ENCODE results near the gene TMX4.

TMX4 gene

DNA sequence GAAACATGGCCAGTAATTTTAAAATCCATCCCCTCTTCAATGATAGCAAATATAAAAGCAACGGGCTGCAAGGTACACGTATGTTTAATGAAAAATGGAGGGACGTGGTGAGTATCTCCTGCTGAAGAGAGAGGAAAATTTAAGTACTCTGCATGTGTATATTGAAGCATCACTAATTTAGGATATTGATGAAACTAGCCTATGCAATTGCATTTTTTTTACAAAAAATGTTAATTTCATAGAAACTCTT, 362 bp upstream of the TMX4 start:
- no peak for DNase-seq (ENCODE audit: low read depth, low spot score)

DNA sequence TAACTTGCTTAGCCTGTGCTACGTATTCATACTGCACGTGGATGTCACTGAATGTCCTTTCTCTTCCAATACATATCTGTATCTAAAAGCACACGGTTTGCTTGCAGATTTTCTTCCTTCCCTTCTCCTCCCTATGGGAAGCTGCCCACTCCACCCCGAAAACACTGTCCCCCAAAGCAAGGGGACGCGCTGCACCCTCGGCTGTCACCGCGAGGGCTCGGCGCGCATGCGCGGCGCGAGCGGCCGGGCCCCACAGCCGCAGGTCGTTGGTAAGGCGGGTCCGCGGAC, 659 bp downstream of the TMX4 start:
- peak; percentile 84 for DNase-seq (ENCODE audit: low read depth, low spot score)

GRCh38 chr20:8012724-8013123, 6.8 kb downstream of the TMX4 start:
- peak; percentile 10 for DNase-seq (ENCODE audit: low read depth, low spot score)

- DNase-seq (ENCODE audit: low read depth, low spot score): no peak
These were observed 10.8 kb downstream of the TMX4 start for GRCh38 chr20:8008733-8009132.

GRCh38 chr20:8007490-8007889, 12.1 kb downstream of the TMX4 start:
- no peak for DNase-seq (ENCODE audit: low read depth, low spot score)

DNA sequence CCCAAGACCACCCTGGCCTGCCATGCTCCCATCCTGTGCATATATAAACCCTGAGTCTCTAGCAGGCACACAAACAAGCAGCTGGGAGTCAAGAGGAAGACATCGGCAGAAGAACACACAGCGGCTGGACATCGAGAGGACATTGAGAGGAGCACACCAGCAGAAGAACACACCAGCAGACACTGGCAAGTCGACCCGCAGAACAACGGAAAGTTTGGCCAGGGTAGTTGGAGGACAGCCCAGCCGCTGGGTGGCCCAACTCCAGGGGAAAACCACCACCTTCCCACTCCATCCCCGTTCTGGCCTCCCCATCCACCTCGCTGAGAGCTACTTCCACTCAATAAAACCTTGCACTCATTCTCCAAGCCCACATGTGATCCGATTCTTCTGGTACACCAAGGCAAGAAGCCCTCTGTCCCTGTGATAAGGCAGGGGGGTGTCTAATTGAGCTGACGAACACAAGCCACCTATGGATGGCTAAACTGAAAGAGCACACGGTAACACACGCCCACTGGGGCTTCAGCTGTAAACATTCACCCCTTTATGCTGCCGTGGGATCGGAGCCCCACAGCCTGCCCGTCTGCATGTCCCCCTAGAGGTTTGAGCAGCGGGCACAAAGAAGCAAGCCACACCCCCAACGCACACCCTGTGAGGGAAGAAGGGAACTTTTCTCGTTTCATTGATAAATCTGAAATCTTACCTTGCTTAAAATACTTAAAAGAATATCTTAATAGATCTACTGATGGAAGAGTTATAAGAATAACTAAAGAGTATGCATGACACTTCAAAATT, 13.8 kb downstream of the TMX4 start:
- DNase-seq (ENCODE audit: low read depth, low spot score): no peak

DNA sequence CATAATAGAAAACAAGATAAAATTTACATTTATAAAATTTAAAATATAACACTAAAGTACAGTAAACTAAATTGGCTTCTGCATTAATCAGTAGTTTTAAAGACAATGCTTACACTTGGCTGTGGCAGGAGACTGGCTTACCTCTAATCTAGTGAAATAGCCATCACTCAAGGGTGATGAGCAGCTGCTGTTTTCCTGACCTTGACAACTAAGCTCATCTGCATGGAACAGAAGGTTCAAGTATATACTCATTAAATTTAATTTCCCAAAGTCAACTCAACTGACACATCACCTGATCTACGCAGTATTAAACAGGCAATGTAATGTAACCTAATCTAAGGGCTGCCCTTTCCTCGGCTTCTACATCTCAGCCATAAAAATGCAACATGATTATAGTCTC, 14.5 kb downstream of the TMX4 start:
- DNase-seq (ENCODE audit: low read depth, low spot score): no peak

- no peak for DNase-seq (ENCODE audit: low read depth, low spot score)
These were observed 17.5 kb downstream of the TMX4 start for GRCh38 chr20:8002056-8002455.

GRCh38 chr20:8000796-8001195, 18.8 kb downstream of the TMX4 start:
- no peak for DNase-seq (ENCODE audit: low read depth, low spot score)

DNA sequence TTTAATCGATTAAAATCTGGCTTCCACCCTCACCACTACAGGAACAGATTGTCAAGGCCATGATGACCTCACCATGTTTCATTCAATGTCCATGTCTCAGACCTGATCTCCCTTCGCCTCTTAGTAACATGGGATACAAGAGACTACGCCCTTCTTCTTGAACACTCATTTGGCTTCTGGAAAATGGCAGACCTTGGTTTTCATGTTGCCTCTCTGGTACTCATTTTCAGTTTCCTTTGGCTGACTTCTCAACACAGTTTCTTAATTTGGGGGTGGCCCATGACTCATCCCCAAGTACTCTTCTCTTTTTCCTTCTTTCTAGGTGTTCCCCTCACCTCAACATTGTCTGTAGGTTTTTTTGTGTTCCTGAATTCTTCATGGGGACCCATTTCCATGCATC, 22.7 kb downstream of the TMX4 start:
- DNase-seq (ENCODE audit: low read depth, low spot score): no peak

- DNase-seq (ENCODE audit: low read depth, low spot score): no peak
These were observed 24.8 kb downstream of the TMX4 start for GRCh38 chr20:7994809-7995208.

- DNase-seq (ENCODE audit: low read depth, low spot score): no peak
These were observed 25.9 kb downstream of the TMX4 start for GRCh38 chr20:7993703-7994102.

DNA sequence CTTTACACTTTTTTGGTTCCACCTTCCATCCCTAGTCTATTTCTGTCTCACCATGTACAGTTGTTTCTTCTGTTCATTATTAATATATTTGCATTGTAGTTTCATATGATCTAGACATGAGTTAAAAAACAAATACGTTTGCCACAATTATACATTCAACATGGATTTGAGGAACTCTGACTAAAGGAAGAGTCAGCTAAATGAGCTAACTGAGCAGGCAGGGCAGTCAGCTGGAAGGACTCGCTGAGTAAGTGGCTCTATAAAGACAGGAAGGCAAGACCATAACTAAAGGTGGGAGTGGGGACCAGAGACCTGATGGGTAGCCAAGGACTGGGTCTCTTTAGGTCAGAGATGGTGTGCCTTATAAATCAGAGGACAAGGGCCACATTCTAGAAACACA, 26.3 kb downstream of the TMX4 start:
- no peak for DNase-seq (ENCODE audit: low read depth, low spot score)

DNA sequence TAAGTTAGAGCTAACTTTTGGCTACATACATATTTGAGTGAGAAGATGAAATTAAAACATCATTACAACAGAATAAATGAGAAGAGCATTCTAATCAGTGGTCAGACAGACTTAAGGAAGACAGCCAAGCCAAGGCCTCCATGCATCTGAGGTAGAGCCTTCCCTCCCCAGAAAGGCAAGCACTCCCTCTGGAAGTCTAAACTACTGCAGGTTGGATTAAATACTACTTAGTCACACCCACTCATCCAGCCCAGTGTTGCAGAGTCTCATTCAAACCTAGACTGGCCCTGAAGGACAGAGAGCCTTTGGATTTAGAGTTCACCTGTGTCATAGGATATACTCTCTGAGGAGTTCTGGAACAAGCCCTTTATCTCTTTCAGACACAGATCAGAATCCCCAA, 29.2 kb downstream of the TMX4 start:
- no peak for DNase-seq (ENCODE audit: low read depth, low spot score)

DNA sequence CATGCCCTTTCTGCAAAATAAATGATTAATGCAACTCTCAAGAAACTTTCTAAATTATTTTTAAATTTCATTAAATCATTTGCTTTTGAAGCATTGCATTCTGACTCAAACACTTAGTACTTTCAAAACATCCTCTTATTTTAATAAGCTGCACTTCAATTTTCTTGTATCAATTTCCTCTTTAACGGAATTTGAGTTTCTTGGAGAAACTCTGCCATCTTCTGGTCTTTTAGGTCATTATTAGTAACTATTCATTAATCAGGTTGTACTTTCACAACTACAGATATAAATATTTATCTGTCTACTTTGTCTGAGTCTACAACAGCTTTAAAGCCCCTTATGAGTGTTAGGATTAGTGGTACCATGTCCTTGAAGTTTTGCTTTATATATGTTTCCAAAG, 30.2 kb downstream of the TMX4 start:
- no peak for DNase-seq (ENCODE audit: low read depth, low spot score)

- no peak for DNase-seq (ENCODE audit: low read depth, low spot score)
These were observed 33.6 kb downstream of the TMX4 start for GRCh38 chr20:7985916-7986315.

GRCh38 chr20:7984192-7984591, 35.4 kb downstream of the TMX4 start:
- DNase-seq (ENCODE audit: low read depth, low spot score): no peak

GRCh38 chr20:7981374-7981773, 38.2 kb downstream of the TMX4 start:
- no peak for DNase-seq (ENCODE audit: low read depth, low spot score)

DNA sequence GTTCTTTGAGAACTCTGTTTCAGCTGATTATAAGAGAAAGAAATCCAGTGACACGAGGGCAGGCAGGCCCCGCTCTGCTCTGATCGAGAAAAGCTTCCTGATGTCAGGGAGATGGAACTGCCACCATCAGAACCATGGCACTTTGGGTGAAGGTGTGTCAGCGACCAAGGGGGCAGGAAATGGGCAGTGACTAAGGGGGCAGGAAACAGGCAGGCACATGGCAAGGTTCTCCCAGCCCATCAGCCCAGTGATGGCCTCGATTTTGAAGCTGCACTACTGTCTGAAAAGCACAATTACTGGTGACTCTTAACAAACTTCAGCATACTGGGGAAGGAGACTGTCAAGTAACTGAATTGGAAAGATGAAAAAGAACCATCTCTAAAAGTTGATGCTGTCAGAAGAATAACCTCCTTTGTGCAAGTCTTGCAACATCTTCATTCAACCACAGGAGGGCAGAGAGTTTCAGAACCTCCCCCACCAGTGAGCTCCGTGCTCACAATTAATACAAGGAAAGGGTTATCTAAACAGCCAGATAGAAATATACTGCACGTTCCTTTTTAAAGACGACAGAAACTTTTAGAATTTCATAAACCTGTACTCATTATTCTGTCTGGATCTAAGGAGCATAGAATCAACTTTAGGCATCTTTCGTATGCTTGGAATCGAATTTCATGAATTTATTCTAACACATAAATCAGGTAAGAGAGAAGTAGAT, 39.1 kb downstream of the TMX4 start:
- DNase-seq (ENCODE audit: low read depth, low spot score): peak; percentile 41

- DNase-seq (ENCODE audit: low read depth, low spot score): no peak
These were observed 41.9 kb downstream of the TMX4 start for GRCh38 chr20:7977709-7978108.

- DNase-seq (ENCODE audit: low read depth, low spot score): no peak
These were observed 43.6 kb downstream of the TMX4 start for GRCh38 chr20:7975851-7976414.

- DNase-seq (ENCODE audit: low read depth, low spot score): no peak
These were observed 44.7 kb downstream of the TMX4 start for GRCh38 chr20:7974785-7975435.
